WTC11 (cell line): ENCODE measurements around the gene ATP8B3. TPM values are rescaled to one million over a fixed set of nuclear protein-coding genes. Genes with fewer than 3 reads are reported as not detected.

Experiments
- ATAC-seq: fragments of 200-7000 bp; cut with Tn5 transposase; 2 replicates; pipeline ENCODE4 v1.10.0; 2021; ENCODE audit warnings: mild to moderate bottlenecking, moderate library complexity
- CTCF ChIA-PET: fragments of 300-600 bp; sonication (Branson Sonifier 250); formaldehyde crosslinking; loops from one replicate; lab custom pipeline; 2021; ENCODE audit warnings: antibody characterized with exemption; lab: Charles Lee
- POLR2A ChIA-PET: fragments of 350-600 bp; sonication (Branson Sonifier 250); formaldehyde crosslinking; loops from one replicate; lab custom pipeline; 2021; ENCODE audit warnings: antibody characterized with exemption; lab: Charles Lee
- DNase-seq: peaks from one replicate; pipeline ENCODE4 v3.0.0; 2021; ENCODE audit warnings: low spot score
- H3K27ac Mint-ChIP-seq: 2 replicates; pipeline ENCODE4 v1.8.0; 2021; ENCODE audit warnings: mixed read lengths
- H3K27me3 Mint-ChIP-seq: 2 replicates; pipeline ENCODE4 v1.8.0; 2021; ENCODE audit warnings: low read depth, mild to moderate bottlenecking, moderate library complexity, mixed read lengths
- H3K36me3 Mint-ChIP-seq: 2 replicates; pipeline ENCODE4 v1.8.0; 2021; ENCODE audit warnings: mixed read lengths
- H3K4me1 Mint-ChIP-seq: 2 replicates; pipeline ENCODE4 v1.8.0; 2022; ENCODE audit warnings: mixed read lengths
- H3K4me3 Mint-ChIP-seq: 2 replicates; pipeline ENCODE4 v1.8.0; 2021; ENCODE audit warnings: mild to moderate bottlenecking, moderate library complexity, mixed read lengths
- H3K9me3 Mint-ChIP-seq: 2 replicates; pipeline ENCODE4 v1.8.0; 2021; ENCODE audit warnings: mixed read lengths
- ATF1 ChIP-seq: sonication (generic); formaldehyde crosslinking; IDR thresholded peaks from 2 replicates; pipeline ENCODE4 v1.8.1; 2023; ENCODE audit warnings: mild to moderate bottlenecking, moderate library complexity, missing genetic modification reagents
- ATF6 ChIP-seq: sonication (generic); formaldehyde crosslinking; IDR thresholded peaks from 2 replicates; pipeline ENCODE4 v1.8.1; 2023; ENCODE audit warnings: mild to moderate bottlenecking, missing genetic modification reagents
- CBFB ChIP-seq: sonication (generic); formaldehyde crosslinking; IDR thresholded peaks from 2 replicates; pipeline ENCODE4 v1.8.1; 2022; ENCODE audit warnings: mild to moderate bottlenecking, low read depth, missing genetic modification reagents
- E2F5 ChIP-seq: sonication (generic); formaldehyde crosslinking; IDR thresholded peaks from 2 replicates; pipeline ENCODE4 v1.8.1; 2022; ENCODE audit warnings: mild to moderate bottlenecking, moderate library complexity, missing genetic modification reagents
- GRHL2 ChIP-seq: fragments of 250-450 bp; sonication (Bioruptor Pico); IDR thresholded peaks from 2 replicates; pipeline ENCODE4 v1.8.0; 2022; ENCODE audit warnings: mild to moderate bottlenecking, moderate library complexity; ENCODE audit not compliant: insufficient replicate concordance, severe bottlenecking
- JUN ChIP-seq: sonication (generic); formaldehyde crosslinking; IDR thresholded peaks from 2 replicates; pipeline ENCODE4 v1.8.0; 2023; ENCODE audit warnings: mild to moderate bottlenecking, missing genetic modification reagents
- MAX ChIP-seq: sonication (generic); formaldehyde crosslinking; IDR thresholded peaks from 2 replicates; pipeline ENCODE4 v1.8.0; 2022; ENCODE audit warnings: mild to moderate bottlenecking, missing genetic modification reagents
- NR3C1 ChIP-seq: sonication (generic); formaldehyde crosslinking; conservative IDR thresholded peaks from 2 replicates; pipeline ENCODE4 v1.8.1; 2023; ENCODE audit warnings: low read depth, mild to moderate bottlenecking, missing genetic modification reagents
- ZNF416 ChIP-seq: fragments of 250-450 bp; sonication (Bioruptor Pico); IDR thresholded peaks from 2 replicates; pipeline ENCODE4 v1.9.0; 2021; ENCODE audit warnings: mild to moderate bottlenecking, inconsistent platforms
- total RNA-seq: library from RNA; stranded (reverse); gene quantifications from 3 replicates; pipeline ENCODE4 v1.2.3, GENCODE V29; 2021

The ATP8B3 gene
- total RNA-seq, 1 experiment from 2014 or later: 5.5 TPM

- H3K4me1 Mint-ChIP-seq: peaks cover 7% of the 10 kb centered on the region
- H3K27me3 Mint-ChIP-seq: peaks cover 29% of the 10 kb centered on the region
- no peaks in the 10 kb centered on the region for H3K36me3 Mint-ChIP-seq
- ATAC-seq: no peak
- peak overlapping the region; percentile 54 for H3K4me3 Mint-ChIP-seq
- peaks cover 6% of the 10 kb centered on the region; the same call in 1 of the 2 replicates for H3K9me3 Mint-ChIP-seq
- no peak overlapping the region for H3K27ac Mint-ChIP-seq
- CTCF ChIA-PET: interaction anchor here (0.5 to 12.5 kb wide), 21 partner anchors 9 to 299 kb away, joined by 3 to 161 read pairs (median 4); partner anchors contain the start of gene REEP6
- no peak for DNase-seq
- TF ChIP-seq GRHL2 (CRISPR knock-in tag): no peak
- no peak for TF ChIP-seq ATF6
- POLR2A ChIA-PET: interaction anchor here (0.6 to 0.9 kb wide), 3 partner anchors 13 to 126 kb away, joined by 3 to 11 read pairs (median 4); no protein-coding TSS in a partner anchor
Observed at GRCh38 chr19:1790054-1790792, 21.9 kb downstream of the ATP8B3 start.

- CTCF ChIA-PET: interaction anchor here (0.7 to 12.5 kb wide), 11 partner anchors 9 to 244 kb away, joined by 3 to 161 read pairs (median 4); no protein-coding TSS in a partner anchor
Observed at GRCh38 chr19:1789261-1790041, 22.6 kb downstream of the ATP8B3 start.

GRCh38 chr19:1787116-1787515, 25.0 kb downstream of the ATP8B3 start:
- no peak overlapping the region for H3K27ac Mint-ChIP-seq
- TF ChIP-seq JUN (CRISPR knock-in tag) (no peak), CBFB (CRISPR knock-in tag) (no peak)
- TF ChIP-seq, all 79 proteins: peak for 0
- DNase-seq (no peak), ATAC-seq (no peak)
- no peaks in the 10 kb centered on the region for H3K4me1 Mint-ChIP-seq
- H3K36me3 Mint-ChIP-seq: no peaks in the 10 kb centered on the region
- ChIA-PET POLR2A (no interaction called here), CTCF (interaction anchor here (0.6 to 1.7 kb wide), 5 partner anchors 19 to 296 kb away, joined by 3 to 5 read pairs (median 4); partner anchors contain the start of gene REEP6)
- peaks cover 51% of the 10 kb centered on the region for H3K27me3 Mint-ChIP-seq
- H3K4me3 Mint-ChIP-seq: no peak overlapping the region
- H3K9me3 Mint-ChIP-seq: peaks cover 6% of the 10 kb centered on the region; the same call in 1 of the 2 replicates

More at GRCh38 chr19:1789261-1790041, 22.6 kb downstream of the ATP8B3 start:
- ATAC-seq: no peak
- no peak for TF ChIP-seq NR3C1 (CRISPR knock-in tag)
- 0 out of 2 replicates have a peak, but pooled peaks have one; percentile 8 for TF ChIP-seq MAX (CRISPR knock-in tag)
- Mint-ChIP-seq H3K4me3 (peak overlapping the region; percentile 48; the same call in 1 of the 2 replicates), H3K27ac (no peak overlapping the region), H3K36me3 (no peaks in the 10 kb centered on the region), H3K4me1 (peaks cover 5% of the 10 kb centered on the region), H3K9me3 (peaks cover 6% of the 10 kb centered on the region; the same call in 1 of the 2 replicates), H3K27me3 (peaks cover 29% of the 10 kb centered on the region)
- no peak for DNase-seq
- POLR2A ChIA-PET: no interaction called here

GRCh38 chr19:1786668-1787067, 25.4 kb downstream of the ATP8B3 start:
- ATAC-seq (no peak), DNase-seq (no peak)
- Mint-ChIP-seq H3K27me3 (peaks cover 56% of the 10 kb centered on the region), H3K9me3 (peaks cover 6% of the 10 kb centered on the region; the same call in 1 of the 2 replicates), H3K27ac (no peak overlapping the region), H3K36me3 (no peaks in the 10 kb centered on the region), H3K4me1 (no peaks in the 10 kb centered on the region), H3K4me3 (no peak overlapping the region)
- POLR2A ChIA-PET: no interaction called here
- TF ChIP-seq ATF1 (CRISPR knock-in tag) (no peak), ZNF416 (CRISPR knock-in tag) (no peak), E2F5 (CRISPR knock-in tag) (no peak)
- CTCF ChIA-PET: interaction anchor here (0.6 to 1.7 kb wide), 5 partner anchors 15 to 296 kb away, joined by 3 to 5 read pairs (median 4); partner anchors contain the start of gene REEP6
